Progenitor cell of endocrine pancreas (in vitro differentiated cells): ENCODE results near the gene PACSIN3. TPM values are rescaled to one million over a fixed set of nuclear protein-coding genes. Genes with fewer than 3 reads are reported as not detected.

Experiments
- DNase-seq: peaks from one replicate; pipeline ENCODE4 v3.0.0; 2021; ENCODE audit warnings: low spot score; ENCODE audit not compliant: unreplicated experiment
- H3K27ac Mint-ChIP-seq: 2 replicates; pipeline ENCODE4 v1.8.0; 2021; ENCODE audit warnings: mild to moderate bottlenecking, moderate library complexity, mixed read lengths
- H3K27me3 Mint-ChIP-seq: 2 replicates; pipeline ENCODE4 v1.8.0; 2021; ENCODE audit warnings: mixed read lengths
- H3K36me3 Mint-ChIP-seq: 2 replicates; pipeline ENCODE4 v1.8.0; 2022; ENCODE audit warnings: mixed read lengths; ENCODE audit not compliant: insufficient read depth
- H3K4me1 Mint-ChIP-seq: 2 replicates; pipeline ENCODE4 v1.8.0; 2021; ENCODE audit warnings: low read depth, mixed read lengths
- H3K4me3 Mint-ChIP-seq: 2 replicates; pipeline ENCODE4 v1.8.0; 2021; ENCODE audit warnings: low read depth, mild to moderate bottlenecking, moderate library complexity, mixed read lengths
- H3K9me3 Mint-ChIP-seq: 2 replicates; pipeline ENCODE4 v1.8.0; 2021; ENCODE audit warnings: low read depth, mixed read lengths
- long read RNA-seq: library from polyadenylated mRNA; unstranded; transcript quantifications from one replicate; pipeline ENCODE4 v2.0.0, GENCODE V29; 2020
- total RNA-seq: library from RNA; stranded (reverse); gene quantifications from 2 replicates; pipeline ENCODE4 v1.2.1, GENCODE V29; 2021
- TF ChIP-seq, protein P1 (sequence below): fragments of 200-600 bp; sonication (generic); IDR thresholded peaks from one replicate; pipeline ENCODE4 v1.5.0; 2021; ENCODE audit warnings: antibody characterized with exemption, mild to moderate bottlenecking; ENCODE audit not compliant: unreplicated experiment

PACSIN3 gene
- 54.1 and 59.6 TPM in 2 replicates for total RNA-seq
- long read RNA-seq, transcript PACSIN3-201 (11 exons, 1,843 nt): major isoform, 24 of 29 reads
- long read RNA-seq, partial matches to known transcripts: 1 of 29 reads
- long read RNA-seq, other reads (novel, unspliced or antisense): 3 of 29 reads

DNA sequence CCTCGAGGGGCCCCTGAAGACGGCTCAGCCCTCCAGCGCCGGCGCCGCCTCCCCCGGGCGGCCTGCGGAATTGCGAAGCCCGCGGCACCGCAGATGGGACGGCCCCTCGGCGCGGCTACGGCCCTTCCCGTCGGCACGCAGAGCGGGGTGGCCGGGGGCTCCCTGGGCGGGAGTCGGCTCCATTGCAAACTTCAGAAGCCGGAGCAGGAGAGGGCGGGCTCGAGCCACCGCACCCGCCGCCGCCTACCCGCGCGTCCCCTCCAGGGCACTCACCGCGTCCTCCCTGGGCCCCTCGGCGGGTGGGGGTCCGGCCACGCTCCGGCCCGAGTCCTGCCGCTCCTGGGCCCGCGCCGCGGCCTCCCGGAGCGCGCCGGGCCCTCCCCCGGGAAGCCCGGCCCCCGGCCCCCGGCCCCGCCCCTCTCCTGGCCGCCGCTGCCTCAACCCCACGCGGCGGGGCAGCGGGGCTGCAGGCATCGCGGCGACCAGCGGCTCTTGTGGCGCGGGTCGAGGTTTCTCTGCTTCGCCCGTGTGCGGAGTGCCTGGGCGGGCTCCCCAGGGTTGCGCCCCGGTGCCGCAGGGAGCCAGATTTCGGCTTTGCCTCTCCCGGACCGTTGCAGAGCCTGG is at the start of gene PACSIN3:
PACSIN3 (minus strand) TSS at position 359 of the 624 bp plus-strand sequence. CDS start 3,707 bp downstream, outside the sequence.
- H3K27ac Mint-ChIP-seq: peak within 1 kb of the TSS; percentile 95

DNA sequence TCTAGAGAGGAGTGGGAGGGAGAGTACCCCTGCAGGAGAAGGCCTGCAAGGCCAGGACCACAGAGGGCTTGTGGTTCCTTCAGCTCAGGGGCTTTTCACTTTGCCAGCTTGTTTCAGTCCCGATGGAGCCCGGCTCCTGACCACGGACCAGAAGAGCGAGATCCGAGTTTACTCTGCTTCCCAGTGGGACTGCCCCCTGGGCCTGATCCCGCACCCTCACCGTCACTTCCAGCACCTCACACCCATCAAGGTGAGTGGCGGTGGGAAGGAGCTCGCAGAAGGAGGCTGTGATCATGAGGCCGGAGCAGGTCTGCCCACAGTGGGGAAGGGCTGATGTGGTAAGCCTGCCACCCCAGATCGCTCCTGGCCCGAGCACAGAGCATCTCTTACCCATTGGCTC is 48.9 kb upstream of the PACSIN3 start:
- H3K36me3 Mint-ChIP-seq: peaks cover 5% of the 10 kb centered on the region
- no peaks in the 10 kb centered on the region for H3K27me3 Mint-ChIP-seq
- H3K27ac Mint-ChIP-seq: no peak overlapping the region
- no peaks in the 10 kb centered on the region for H3K9me3 Mint-ChIP-seq
- no peak overlapping the region for H3K4me3 Mint-ChIP-seq
- no peaks in the 10 kb centered on the region for H3K4me1 Mint-ChIP-seq
- no peak for DNase-seq
- TF ChIP-seq, protein P1, sequence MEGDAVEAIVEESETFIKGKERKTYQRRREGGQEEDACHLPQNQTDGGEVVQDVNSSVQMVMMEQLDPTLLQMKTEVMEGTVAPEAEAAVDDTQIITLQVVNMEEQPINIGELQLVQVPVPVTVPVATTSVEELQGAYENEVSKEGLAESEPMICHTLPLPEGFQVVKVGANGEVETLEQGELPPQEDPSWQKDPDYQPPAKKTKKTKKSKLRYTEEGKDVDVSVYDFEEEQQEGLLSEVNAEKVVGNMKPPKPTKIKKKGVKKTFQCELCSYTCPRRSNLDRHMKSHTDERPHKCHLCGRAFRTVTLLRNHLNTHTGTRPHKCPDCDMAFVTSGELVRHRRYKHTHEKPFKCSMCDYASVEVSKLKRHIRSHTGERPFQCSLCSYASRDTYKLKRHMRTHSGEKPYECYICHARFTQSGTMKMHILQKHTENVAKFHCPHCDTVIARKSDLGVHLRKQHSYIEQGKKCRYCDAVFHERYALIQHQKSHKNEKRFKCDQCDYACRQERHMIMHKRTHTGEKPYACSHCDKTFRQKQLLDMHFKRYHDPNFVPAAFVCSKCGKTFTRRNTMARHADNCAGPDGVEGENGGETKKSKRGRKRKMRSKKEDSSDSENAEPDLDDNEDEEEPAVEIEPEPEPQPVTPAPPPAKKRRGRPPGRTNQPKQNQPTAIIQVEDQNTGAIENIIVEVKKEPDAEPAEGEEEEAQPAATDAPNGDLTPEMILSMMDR: no peak

More for the DNA sequence above, at the start of gene PACSIN3:
- Mint-ChIP-seq H3K4me3 (peak within 1 kb of the TSS; percentile 78), H3K27me3 (peaks cover 3% of the 10 kb centered on the region), H3K4me1 (peaks cover 19% of the 10 kb centered on the region), H3K36me3 (no peaks in the 10 kb centered on the region), H3K9me3 (no peaks in the 10 kb centered on the region)
- peak; percentile 55 for DNase-seq
- TF ChIP-seq, protein P1: no peak

DNA sequence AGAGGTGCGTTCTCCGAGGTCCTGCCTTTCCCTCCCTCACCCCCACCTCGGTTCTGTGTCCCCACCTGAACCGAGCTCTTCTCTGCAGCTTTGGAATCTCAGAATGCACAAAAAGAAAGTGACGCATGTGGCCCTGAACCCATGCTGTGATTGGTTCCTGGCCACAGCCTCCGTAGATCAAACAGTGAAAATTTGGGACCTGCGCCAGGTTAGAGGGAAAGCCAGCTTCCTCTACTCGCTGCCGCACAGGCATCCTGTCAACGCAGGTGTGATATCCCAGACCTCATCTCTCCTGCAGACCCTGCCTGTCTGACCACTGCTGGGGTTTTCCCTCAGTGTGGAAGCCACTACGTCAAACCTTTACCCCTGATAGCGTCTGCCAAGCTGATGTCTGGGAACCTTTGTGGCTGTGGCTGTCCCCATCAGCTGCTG is 48.5 kb upstream of the PACSIN3 start:
- DNase-seq: no peak
- no peaks in the 10 kb centered on the region for H3K4me1 Mint-ChIP-seq
- TF ChIP-seq, protein P1: no peak
- no peaks in the 10 kb centered on the region for H3K27me3 Mint-ChIP-seq
- peak overlapping the region; percentile 3 for H3K27ac Mint-ChIP-seq
- peaks cover 2% of the 10 kb centered on the region for H3K36me3 Mint-ChIP-seq
- no peaks in the 10 kb centered on the region for H3K9me3 Mint-ChIP-seq
- no peak overlapping the region for H3K4me3 Mint-ChIP-seq

DNA sequence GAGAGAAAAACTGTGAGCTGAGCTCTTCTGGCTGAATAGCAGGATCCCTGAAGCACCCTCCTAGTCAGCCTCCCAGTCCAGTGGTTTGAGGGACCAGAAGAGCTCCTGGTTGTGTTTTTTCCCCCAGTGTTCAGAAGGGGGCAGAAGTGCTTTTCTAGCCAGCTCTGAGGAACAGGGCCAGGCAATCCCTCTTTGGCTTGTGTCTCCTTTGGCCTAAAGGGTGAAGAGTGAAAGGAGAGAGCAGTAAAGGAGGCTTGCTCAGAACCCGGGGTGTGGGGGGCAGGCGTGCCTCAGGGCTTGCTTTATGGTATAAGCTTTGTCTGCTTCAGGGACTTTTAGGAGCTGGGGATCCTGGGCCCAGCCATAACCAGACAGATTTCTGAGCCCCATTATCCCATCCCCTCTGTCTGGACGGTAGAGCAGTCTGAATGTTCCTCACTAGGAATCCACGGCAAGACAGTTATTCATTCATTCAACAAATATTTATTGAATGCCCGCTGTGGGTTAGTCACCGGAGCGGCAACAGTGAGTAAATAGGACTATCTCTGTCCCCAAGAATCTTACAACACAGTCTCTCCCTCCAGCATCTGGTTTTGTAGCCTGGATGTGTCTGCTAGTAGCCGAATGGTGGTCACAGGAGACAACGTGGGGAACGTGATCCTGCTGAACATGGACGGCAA is 47.9 kb upstream of the PACSIN3 start:
- no peaks in the 10 kb centered on the region for H3K27me3 Mint-ChIP-seq
- no peak overlapping the region for H3K4me3 Mint-ChIP-seq
- DNase-seq: no peak
- peaks cover 3% of the 10 kb centered on the region for H3K36me3 Mint-ChIP-seq
- no peaks in the 10 kb centered on the region for H3K9me3 Mint-ChIP-seq
- TF ChIP-seq, protein P1: no peak
- H3K27ac Mint-ChIP-seq: peak overlapping the region; percentile 67
- H3K4me1 Mint-ChIP-seq: no peaks in the 10 kb centered on the region

DNA sequence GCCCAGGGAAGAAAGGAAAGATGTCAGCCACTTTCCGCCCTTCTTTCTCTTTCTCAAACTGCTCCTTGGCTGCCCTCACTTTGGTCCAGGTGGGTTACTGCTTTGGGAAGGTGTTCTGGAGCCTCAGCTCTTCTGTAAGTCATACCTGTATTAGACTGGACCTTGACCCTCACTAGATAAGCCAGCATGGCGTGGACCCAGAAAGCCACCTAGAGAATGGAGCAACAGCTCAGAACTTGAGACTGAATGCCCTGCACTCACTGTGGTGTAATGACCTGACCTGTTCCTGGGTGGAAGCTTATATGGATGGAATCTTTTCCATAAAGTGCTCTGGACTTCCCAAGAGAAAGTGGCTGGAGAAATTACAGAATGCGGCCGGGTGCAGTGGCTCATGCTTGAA is 46.8 kb upstream of the PACSIN3 start:
- Mint-ChIP-seq H3K27ac (no peak overlapping the region), H3K4me1 (no peaks in the 10 kb centered on the region), H3K27me3 (no peaks in the 10 kb centered on the region), H3K9me3 (no peaks in the 10 kb centered on the region), H3K36me3 (peaks cover 5% of the 10 kb centered on the region), H3K4me3 (no peak overlapping the region)
- no peak for DNase-seq
- TF ChIP-seq, protein P1: no peak
